Thyroid gland (tissue), 4 donors: ENCODE measurements around the gene POLN.

Experiments
- CTCF ChIP-seq, 6 experiments: fragments of 200-600 bp in 3 of 6; fragments of 450-650 bp in 3 of 6; sonication (generic) in 3 of 6; IDR thresholded peaks; one replicate each; pipeline ENCODE4 v1.5.1; 2016 to 2019; ENCODE audit warnings: antibody characterized with exemption in 6 of 6, mild to moderate bottlenecking in 2 of 6, inconsistent platforms in 1 of 6, moderate library complexity in 1 of 6
- POLR2A ChIP-seq, 2 donors: fragments of 450-650 bp; IDR thresholded peaks; one replicate each; pipeline ENCODE4 v1.6.1; 2017; ENCODE audit warnings: antibody characterized with exemption in 2 of 2, mild to moderate bottlenecking in 2 of 2, moderate library complexity in 1 of 2

GRCh38 chr4:2271279-2272025 is 29.5 kb upstream of the POLN start:
- TF ChIP-seq CTCF (IDR thresholded peaks at IDR 0.05) (no peak), POLR2A (IDR thresholded peaks at IDR 0.05) (no peak)
